IMR-90 (cell line): ENCODE results near the gene ARID4A.

Experiments used
- BHLHE40 ChIP-seq: fragments of 150-350 bp; IDR thresholded peaks from 2 replicates; pipeline ENCODE4 v1.6.1; 2016; ENCODE audit warnings: mild to moderate bottlenecking, low read depth, low read length
- CTCF ChIP-seq: conservative IDR thresholded peaks from 2 replicates; pipeline ENCODE4 v1.5.1; 2012; ENCODE audit warnings: mild to moderate bottlenecking, low read depth, low read length, improper control_type of control experiment

- TF ChIP-seq CTCF (no peak), BHLHE40 (no peak)
These were observed 4.2 kb upstream of the ARID4A start for GRCh38 chr14:58294201-58294600.
